CD14-positive monocyte (primary cell): ENCODE measurements around the gene RALY. TPM values are rescaled to one million over a fixed set of nuclear protein-coding genes. Genes with fewer than 3 reads are reported as not detected.

Experiments used
- DNase-seq, 3 donors: peaks; one replicate each; pipeline ENCODE4 v3.0.0-alpha.2; 2011 to 2022
- H2AFZ ChIP-seq: 2 replicates; pipeline ENCODE4 v1.6.0; 2012; ENCODE audit warnings: mild to moderate bottlenecking, low read depth, low read length, inconsistent platforms; ENCODE audit not compliant: insufficient read depth, poor library complexity, severe bottlenecking
- H3K27ac ChIP-seq, 2 donors: 1 replicate in 1 of 2; 2 replicates in 1 of 2; pipeline ENCODE4 v1.5.1; 2012 to 2013; ENCODE audit warnings: low read length in 2 of 2, control low read depth in 1 of 2, inconsistent platforms in 1 of 2, low read depth in 1 of 2, mild to moderate bottlenecking in 1 of 2
- H3K27me3 ChIP-seq, 2 donors: one replicate each; pipeline versions ENCODE4 v1.6.0 to v1.6.1; 2011 to 2013; ENCODE audit warnings: low read length in 2 of 2; ENCODE audit not compliant: control insufficient read depth in 2 of 2, insufficient read depth in 2 of 2
- H3K36me3 ChIP-seq, 2 donors: replicated peaks in 1 of 2; 1 replicate in 1 of 2; 2 replicates in 1 of 2; pipeline versions ENCODE4 v1.5.1 to v1.6.1; 2012 to 2013; ENCODE audit warnings: low read length in 2 of 2, control low read depth in 1 of 2, inconsistent platforms in 1 of 2, mild to moderate bottlenecking in 1 of 2; ENCODE audit not compliant: insufficient read depth in 2 of 2, control insufficient read depth in 1 of 2
- H3K4me1 ChIP-seq, 2 donors: 1 replicate in 1 of 2; 2 replicates in 1 of 2; pipeline versions ENCODE4 v1.5.1 to v1.6.1; 2012 to 2013; ENCODE audit warnings: low read length in 2 of 2, control low read depth in 1 of 2, inconsistent platforms in 1 of 2, mild to moderate bottlenecking in 1 of 2, moderate library complexity in 1 of 2; ENCODE audit not compliant: insufficient read depth in 2 of 2, control insufficient read depth in 1 of 2
- H3K4me2 ChIP-seq: replicated peaks from 2 replicates; pipeline ENCODE3; 2012; ENCODE audit warnings: low read length, moderate library complexity, mild to moderate bottlenecking; ENCODE audit not compliant: poor library complexity, severe bottlenecking; ENCODE audit errors: extremely low read depth
- H3K4me3 ChIP-seq, 3 experiments: fragments of 200-600 bp in 1 of 3; sonication (generic) in 1 of 3; replicated peaks in 1 of 3; 1 replicate in 2 of 3; 2 replicates in 1 of 3; pipeline ENCODE4 v1.5.1; 2011 to 2013; ENCODE audit warnings: low read length in 3 of 3, mild to moderate bottlenecking in 3 of 3, control low read depth in 2 of 3, low read depth in 2 of 3, inconsistent platforms in 1 of 3, moderate library complexity in 1 of 3
- H3K79me2 ChIP-seq: 2 replicates; pipeline ENCODE4 v1.6.0; 2012; ENCODE audit warnings: mild to moderate bottlenecking, control low read depth, inconsistent platforms, low read length, moderate library complexity; ENCODE audit not compliant: insufficient read depth
- H3K9ac ChIP-seq: 2 replicates; pipeline ENCODE4 v1.6.0; 2017; ENCODE audit warnings: low read length, mild to moderate bottlenecking; ENCODE audit not compliant: insufficient read depth, poor library complexity, severe bottlenecking
- H3K9me3 ChIP-seq, 2 donors: replicated peaks in 1 of 2; 1 replicate in 1 of 2; 2 replicates in 1 of 2; pipeline versions ENCODE4 v1.5.1 to v1.6.1; 2012 to 2013; ENCODE audit warnings: low read length in 2 of 2, control low read depth in 1 of 2; ENCODE audit not compliant: control insufficient read depth in 1 of 2, insufficient read depth in 1 of 2
- H4K20me1 ChIP-seq: 2 replicates; pipeline ENCODE4 v1.6.0; 2012; ENCODE audit warnings: mild to moderate bottlenecking, low read length, control low read depth, moderate library complexity; ENCODE audit not compliant: insufficient read depth
- H3K27ac Mint-ChIP-seq, 7 donors: one replicate each; pipeline ENCODE4 v1.8.0; 2020; ENCODE audit warnings: mild to moderate bottlenecking in 7 of 7, mixed read lengths in 7 of 7, moderate library complexity in 6 of 7, inconsistent platforms in 2 of 7
- H3K27me3 Mint-ChIP-seq, 3 donors: one replicate each; pipeline ENCODE4 v1.8.0; 2021 to 2022; ENCODE audit warnings: low read depth in 3 of 3, mild to moderate bottlenecking in 3 of 3, mixed read lengths in 3 of 3, moderate library complexity in 3 of 3, inconsistent platforms in 1 of 3
- H3K36me3 Mint-ChIP-seq, 2 donors: one replicate each; pipeline ENCODE4 v1.8.0; 2020; ENCODE audit warnings: mixed read lengths in 2 of 2, inconsistent platforms in 1 of 2, mild to moderate bottlenecking in 1 of 2
- H3K4me1 Mint-ChIP-seq: one replicate; pipeline ENCODE4 v1.8.0; 2020; ENCODE audit warnings: mild to moderate bottlenecking, mixed read lengths
- H3K4me3 Mint-ChIP-seq, 2 donors: one replicate each; pipeline ENCODE4 v1.8.0; 2020; ENCODE audit warnings: mild to moderate bottlenecking in 2 of 2, mixed read lengths in 2 of 2, moderate library complexity in 1 of 2
- H3K9me3 Mint-ChIP-seq, 7 donors: one replicate each; pipeline ENCODE4 v1.8.0; 2020 to 2022; ENCODE audit warnings: mixed read lengths in 7 of 7, mild to moderate bottlenecking in 6 of 7, moderate library complexity in 6 of 7, inconsistent platforms in 2 of 7
- CTCF ChIP-seq: fragments of 200-600 bp; IDR thresholded peaks from one replicate; pipeline ENCODE4 v1.8.0; 2022; ENCODE audit warnings: antibody characterized with exemption, mild to moderate bottlenecking
- WGBS: methylation state at CpG from one replicate; pipeline ENCODE4 v1.1.5; 2013; ENCODE audit warnings: missing lambda C conversion rate; ENCODE audit not compliant: insufficient coverage; 5-methylcytosine and 5-hydroxymethylcytosine counted together
- intact Hi-C, 2 donors: fragments of 100-400 bp; cut with micrococcal nuclease; formaldehyde crosslinking; loops; one replicate each; pipeline versions ENCODE4 v1.15.0 to v1.15.1; 2023
- polyA plus RNA-seq, 3 donors: library from polyadenylated mRNA; depleted of rRNA in 1 of 3; unstranded in 2 of 3; stranded (reverse) in 1 of 3; fragments of 300-500 nt in 2 of 3; fragments of >200 nt in 1 of 3; fragmentation: Illumina TruSeq in 2 of 3; gene quantifications; 1 replicate in 2 of 3; 2 replicates in 1 of 3; pipeline ENCODE4 v1.2.3, GENCODE V29; 2012 to 2021

RALY gene
- polyA plus RNA-seq, 3 donors, result 88.4 to 154 (median 152) TPM

- WGBS, result 78% methylated on average over 1 of the region's 1 CpG
- Mint-ChIP-seq H3K4me1 (peaks cover 33% of the 10 kb centered on the region), H3K27ac (peak overlapping the region in 3 of 7 donors; percentile 26 to 71 (median 47)), H3K4me3 (no peak overlapping the region), H3K9me3 (no peaks in the 10 kb centered on the region), H3K27me3 (no peaks in the 10 kb centered on the region), H3K36me3 (peaks cover 26 to 37% of the 10 kb centered on the region in 2 donors)
- Histone ChIP-seq H3K36me3 (peaks cover 27 to 47% of the 10 kb centered on the region in 2 donors), H4K20me1 (peaks cover 99% of the 10 kb centered on the region), H3K4me1 (peaks cover 0 to 13% of the 10 kb centered on the region in 2 donors), H2AFZ (no peak overlapping the region), H3K27ac (peak overlapping the region in 1 of 2 donors; percentile 45), H3K9ac (no peak overlapping the region), H3K79me2 (peaks cover 98% of the 10 kb centered on the region), H3K9me3 (no peaks in the 10 kb centered on the region), H3K4me3 (no peak overlapping the region), H3K4me2 (no peak overlapping the region), H3K27me3 (no peaks in the 10 kb centered on the region)
- DNase-seq, result no peak
- intact Hi-C loops, result no loop called here
- TF ChIP-seq CTCF, result no peak
These were observed 35.7 kb downstream of the RALY start for GRCh38 chr20:34029415-34029814.

- no peak overlapping the region for H3K9ac ChIP-seq
- H3K9me3 Mint-ChIP-seq, result peaks cover 0 to 2% (median 0%) of the 10 kb centered on the region in 7 donors
- peaks cover 27 to 51% of the 10 kb centered on the region in 2 donors for H3K36me3 ChIP-seq
- TF ChIP-seq CTCF, result no peak
- no peak for DNase-seq
- H3K27me3 Mint-ChIP-seq, result no peaks in the 10 kb centered on the region
- WGBS, result 100% methylated on average over 1 of the region's 1 CpG
- peak overlapping the region in 1 of 7 donors; percentile 84 for H3K27ac Mint-ChIP-seq
- H3K36me3 Mint-ChIP-seq, result peaks cover 29 to 44% of the 10 kb centered on the region in 2 donors
- H3K79me2 ChIP-seq, result peaks cover 98% of the 10 kb centered on the region
- H3K4me1 ChIP-seq, result peaks cover 0 to 5% of the 10 kb centered on the region in 2 donors
- intact Hi-C loops, result no loop called here
- no peak overlapping the region for H3K4me2 ChIP-seq
- H3K4me3 ChIP-seq, result no peak overlapping the region
- H3K9me3 ChIP-seq, result no peaks in the 10 kb centered on the region
- H3K27ac ChIP-seq, result peak overlapping the region in 1 of 2 donors; percentile 41
- H3K27me3 ChIP-seq, result no peaks in the 10 kb centered on the region
- H3K4me1 Mint-ChIP-seq, result peaks cover 23% of the 10 kb centered on the region
- peaks cover 99% of the 10 kb centered on the region for H4K20me1 ChIP-seq
- H3K4me3 Mint-ChIP-seq, result no peak overlapping the region
- no peak overlapping the region for H2AFZ ChIP-seq
These were observed 36.7 kb downstream of the RALY start for GRCh38 chr20:34030456-34030855.
